Measurements from ENCODE around the gene MBNL1.

DNA sequence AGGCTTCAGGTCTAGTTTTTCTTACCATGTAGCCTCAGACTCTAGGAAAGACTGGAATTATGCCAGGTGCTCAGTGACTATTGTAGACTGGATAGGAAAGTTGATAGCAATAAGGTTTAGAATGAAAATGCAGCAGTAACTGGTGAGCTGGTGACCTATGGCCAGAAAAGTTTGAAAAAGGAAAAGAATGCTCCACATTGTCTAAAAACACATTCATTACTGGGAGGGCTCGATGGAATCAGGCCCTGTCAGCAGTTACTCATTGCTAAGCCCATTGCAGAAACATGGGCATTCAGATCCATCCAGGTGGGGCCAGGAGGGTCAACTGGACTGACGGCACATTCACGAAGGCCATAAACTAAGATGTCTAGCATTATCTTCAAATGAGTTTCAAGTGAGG, 8.7 kb upstream of the MBNL1 start:
- no peak for TF ChIP-seq CTCF (IDR thresholded peaks at IDR 0.05)
- no peak for TF ChIP-seq POLR2A (IDR thresholded peaks at IDR 0.05)
- no peak for TF ChIP-seq EP300 (IDR thresholded peaks at IDR 0.05)
- no peak for TF ChIP-seq POLR2AphosphoS5 (IDR thresholded peaks at IDR 0.05)
